Osteocyte (in vitro differentiated cells): ENCODE data around the gene VPS8. TPM values are rescaled to one million over a fixed set of nuclear protein-coding genes. Genes with fewer than 3 reads are reported as not detected.

ENCODE experiments used
- DNase-seq: peaks from one replicate; pipeline ENCODE4 v3.0.0; 2021; ENCODE audit warnings: mixed read lengths; ENCODE audit not compliant: unreplicated experiment; ENCODE audit errors: extremely low spot score
- H3K27ac Mint-ChIP-seq: one replicate; pipeline ENCODE4 v1.8.0; 2021; ENCODE audit warnings: mild to moderate bottlenecking, mixed read lengths; ENCODE audit not compliant: unreplicated experiment
- H3K27me3 Mint-ChIP-seq: one replicate; pipeline ENCODE4 v1.8.0; 2021; ENCODE audit warnings: mixed read lengths; ENCODE audit not compliant: unreplicated experiment
- H3K36me3 Mint-ChIP-seq: one replicate; pipeline ENCODE4 v1.8.0; 2021; ENCODE audit warnings: mixed read lengths; ENCODE audit not compliant: unreplicated experiment
- H3K4me1 Mint-ChIP-seq: one replicate; pipeline ENCODE4 v1.8.0; 2021; ENCODE audit warnings: mixed read lengths; ENCODE audit not compliant: unreplicated experiment
- H3K4me3 Mint-ChIP-seq: one replicate; pipeline ENCODE4 v1.8.0; 2021; ENCODE audit warnings: mild to moderate bottlenecking, moderate library complexity, mixed read lengths; ENCODE audit not compliant: unreplicated experiment
- H3K9me3 Mint-ChIP-seq: one replicate; pipeline ENCODE4 v1.8.0; 2021; ENCODE audit warnings: mixed read lengths; ENCODE audit not compliant: unreplicated experiment
- total RNA-seq: library from RNA; stranded (reverse); gene quantifications from 2 replicates; pipeline ENCODE4 v1.2.1, GENCODE V29; 2021
- TF ChIP-seq, protein P1 (sequence below): fragments of 200-600 bp; sonication (generic); IDR thresholded peaks from 2 replicates; pipeline ENCODE4 v1.5.0; 2021; ENCODE audit warnings: antibody characterized with exemption, mild to moderate bottlenecking, moderate library complexity

VPS8 gene
- total RNA-seq, 1 donor from 2014 or later, result 53.5 TPM

DNA sequence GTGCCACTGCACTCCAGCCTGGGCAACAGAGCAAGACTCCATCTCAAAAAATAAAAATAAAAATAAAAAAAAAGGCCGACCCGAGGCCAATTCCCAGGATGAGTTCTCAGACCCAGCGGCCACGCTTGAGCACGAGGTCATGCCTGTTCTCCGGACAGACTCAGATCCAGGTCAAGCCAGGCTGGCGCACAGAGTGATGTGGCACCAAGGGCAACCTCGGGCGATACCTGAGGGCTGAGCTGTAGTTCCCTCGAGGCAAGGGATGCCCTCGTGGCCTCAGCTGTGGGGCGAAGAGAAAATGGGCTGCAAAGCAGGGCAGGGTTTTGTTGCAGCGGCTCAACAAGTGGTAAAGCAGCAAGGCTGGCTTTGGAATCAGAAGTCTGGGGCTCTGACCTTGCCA is 263.6 kb downstream of the VPS8 start:
- Mint-ChIP-seq H3K4me1 (peaks cover 1% of the 10 kb centered on the region), H3K9me3 (no peaks in the 10 kb centered on the region), H3K27me3 (no peaks in the 10 kb centered on the region), H3K4me3 (no peak overlapping the region), H3K36me3 (no peaks in the 10 kb centered on the region), H3K27ac (no peak overlapping the region)
- TF ChIP-seq, protein P1, sequence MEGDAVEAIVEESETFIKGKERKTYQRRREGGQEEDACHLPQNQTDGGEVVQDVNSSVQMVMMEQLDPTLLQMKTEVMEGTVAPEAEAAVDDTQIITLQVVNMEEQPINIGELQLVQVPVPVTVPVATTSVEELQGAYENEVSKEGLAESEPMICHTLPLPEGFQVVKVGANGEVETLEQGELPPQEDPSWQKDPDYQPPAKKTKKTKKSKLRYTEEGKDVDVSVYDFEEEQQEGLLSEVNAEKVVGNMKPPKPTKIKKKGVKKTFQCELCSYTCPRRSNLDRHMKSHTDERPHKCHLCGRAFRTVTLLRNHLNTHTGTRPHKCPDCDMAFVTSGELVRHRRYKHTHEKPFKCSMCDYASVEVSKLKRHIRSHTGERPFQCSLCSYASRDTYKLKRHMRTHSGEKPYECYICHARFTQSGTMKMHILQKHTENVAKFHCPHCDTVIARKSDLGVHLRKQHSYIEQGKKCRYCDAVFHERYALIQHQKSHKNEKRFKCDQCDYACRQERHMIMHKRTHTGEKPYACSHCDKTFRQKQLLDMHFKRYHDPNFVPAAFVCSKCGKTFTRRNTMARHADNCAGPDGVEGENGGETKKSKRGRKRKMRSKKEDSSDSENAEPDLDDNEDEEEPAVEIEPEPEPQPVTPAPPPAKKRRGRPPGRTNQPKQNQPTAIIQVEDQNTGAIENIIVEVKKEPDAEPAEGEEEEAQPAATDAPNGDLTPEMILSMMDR, result no peak
- DNase-seq, result no peak

DNA sequence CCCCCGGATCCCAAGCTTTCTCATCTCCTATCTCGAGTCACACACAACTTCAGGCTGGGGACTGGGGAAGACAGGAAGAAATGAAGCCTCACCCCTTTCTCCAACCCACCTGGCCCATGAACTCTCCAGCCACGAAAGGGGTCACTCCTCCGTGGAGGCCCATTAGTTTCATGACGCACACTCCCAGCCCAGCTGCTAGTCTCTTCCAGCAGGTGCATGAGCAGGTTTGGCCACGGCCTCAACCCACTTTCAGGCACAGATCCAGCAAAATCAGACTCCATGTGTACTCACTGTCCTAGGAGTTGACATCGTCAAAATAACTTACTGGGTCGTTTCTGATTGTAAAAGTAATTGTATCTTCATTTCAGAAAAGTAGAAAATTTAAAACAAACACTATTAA is 264.3 kb downstream of the VPS8 start:
- DNase-seq, result no peak
- Mint-ChIP-seq H3K4me3 (no peak overlapping the region), H3K4me1 (no peaks in the 10 kb centered on the region), H3K9me3 (no peaks in the 10 kb centered on the region), H3K36me3 (peaks cover 3% of the 10 kb centered on the region), H3K27me3 (no peaks in the 10 kb centered on the region), H3K27ac (no peak overlapping the region)
- TF ChIP-seq, protein P1, result no peak

DNA sequence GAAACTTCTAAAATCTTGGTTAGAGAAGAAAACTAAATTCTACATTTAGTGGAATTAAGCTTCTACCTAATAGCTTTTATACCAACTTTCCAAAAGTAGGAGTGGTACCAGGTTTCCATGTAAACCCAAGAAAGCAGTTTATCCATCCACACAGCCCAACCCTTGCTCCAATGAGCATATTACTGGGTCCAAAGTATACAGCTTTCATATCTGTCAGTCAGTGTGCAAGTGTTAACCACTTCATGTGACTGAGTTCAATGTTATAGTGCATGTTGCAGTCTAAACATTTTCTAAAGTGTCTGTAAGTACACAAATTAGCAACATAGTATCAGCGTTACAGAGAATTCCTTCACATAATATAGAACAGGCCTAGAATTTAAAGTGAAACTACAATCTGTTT is 267.7 kb downstream of the VPS8 start:
- Mint-ChIP-seq H3K9me3 (no peaks in the 10 kb centered on the region), H3K4me3 (no peak overlapping the region), H3K36me3 (peaks cover 3% of the 10 kb centered on the region), H3K4me1 (no peaks in the 10 kb centered on the region), H3K27me3 (no peaks in the 10 kb centered on the region), H3K27ac (no peak overlapping the region)
- TF ChIP-seq, protein P1, result no peak
- DNase-seq, result no peak

DNA sequence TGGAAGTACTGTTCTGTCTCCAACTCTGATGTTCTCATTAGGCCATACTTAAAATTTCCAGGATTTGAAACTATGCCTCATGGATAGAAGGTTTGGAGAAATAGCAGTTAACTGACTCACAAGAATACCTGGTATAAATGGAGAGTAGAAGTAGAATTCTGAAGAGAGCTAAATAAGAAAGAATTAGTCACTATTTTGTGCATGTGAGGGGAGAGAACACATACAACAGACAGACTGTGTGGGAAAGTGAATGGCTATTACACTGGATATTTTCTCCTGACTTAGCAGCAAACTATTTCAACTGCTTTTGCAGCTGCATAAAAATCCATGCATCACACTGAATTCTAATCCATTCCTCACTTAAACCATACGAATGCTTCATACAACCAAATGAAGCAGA is 269.6 kb downstream of the VPS8 start:
- Mint-ChIP-seq H3K27me3 (no peaks in the 10 kb centered on the region), H3K36me3 (peaks cover 3% of the 10 kb centered on the region), H3K9me3 (no peaks in the 10 kb centered on the region), H3K4me3 (no peak overlapping the region), H3K4me1 (no peaks in the 10 kb centered on the region), H3K27ac (no peak overlapping the region)
- TF ChIP-seq, protein P1, result no peak
- DNase-seq, result no peak

DNA sequence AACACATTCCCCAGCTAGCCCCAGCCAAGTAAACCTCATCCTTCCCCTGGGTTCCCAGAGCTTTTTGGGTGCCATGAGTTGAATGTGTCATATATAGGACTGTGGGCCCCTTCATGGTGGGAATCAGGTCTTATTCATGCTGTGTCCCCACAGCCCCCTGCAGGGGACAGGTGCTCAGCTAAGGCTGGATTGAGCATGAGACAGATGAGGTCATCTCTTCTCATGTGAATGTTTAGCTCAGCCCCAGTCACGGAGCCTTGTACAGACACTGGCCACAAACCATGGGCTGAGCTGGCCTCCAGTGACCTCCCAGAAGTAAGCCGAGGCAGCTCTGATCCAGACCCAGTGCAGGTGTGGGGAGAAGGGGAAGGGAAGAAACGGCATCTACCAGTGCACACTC is 270.2 kb downstream of the VPS8 start:
- H3K36me3 Mint-ChIP-seq, result peaks cover 3% of the 10 kb centered on the region
- H3K27me3 Mint-ChIP-seq, result no peaks in the 10 kb centered on the region
- no peaks in the 10 kb centered on the region for H3K9me3 Mint-ChIP-seq
- TF ChIP-seq, protein P1, result no peak
- H3K4me1 Mint-ChIP-seq, result no peaks in the 10 kb centered on the region
- no peak for DNase-seq
- H3K27ac Mint-ChIP-seq, result no peak overlapping the region
- no peak overlapping the region for H3K4me3 Mint-ChIP-seq
